ENCODE data around the gene SLC39A11.

The SLC39A11 gene

GRCh38 chr17:72660274-72661115 is 432.0 kb downstream of the SLC39A11 start:
- DNase-seq (ENCODE audit: extremely low read depth, insufficient read length) = no peak
- TF ChIP-seq CTCF (IDR thresholded peaks at IDR 0.05; ENCODE audit: insufficient read depth, low read length, poor library complexity, severe bottlenecking) = no peak
- Histone ChIP-seq H3K36me3 (ENCODE audit: control insufficient read depth, insufficient read depth, low read length) (no peaks in the 10 kb centered on the region; the same call in 1 of the 2 replicates), H3K27me3 (replicated peaks; ENCODE audit: control insufficient read depth, insufficient read depth, low read length) (no peaks in the 10 kb centered on the region), H3K4me3 (replicated peaks; ENCODE audit: low read depth, low read length) (no peak overlapping the region)

DNA sequence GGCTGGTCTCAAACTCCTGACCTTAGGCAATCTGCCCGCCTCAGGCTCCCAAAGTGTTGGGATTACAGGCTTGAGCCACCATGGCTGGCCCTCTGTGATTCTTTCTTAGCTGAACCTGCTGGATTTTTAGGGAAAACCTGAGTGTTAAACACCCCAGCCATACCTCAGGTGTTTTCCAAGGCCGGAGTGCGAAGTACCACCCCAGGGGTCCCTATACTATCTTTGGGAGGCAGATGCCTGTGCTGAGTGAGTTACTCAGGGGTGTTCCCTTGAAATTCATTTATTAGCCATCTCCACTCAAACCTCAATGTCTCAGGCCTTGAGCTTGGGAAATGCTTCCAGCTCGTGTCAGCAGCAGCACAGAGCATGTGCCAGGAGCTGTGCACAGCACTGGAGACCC is 432.7 kb downstream of the SLC39A11 start:
- no peak overlapping the region for H3K4me3 ChIP-seq (replicated peaks; ENCODE audit: low read depth, low read length)
- DNase-seq (ENCODE audit: extremely low read depth, insufficient read length) = no peak
- H3K27me3 ChIP-seq (replicated peaks; ENCODE audit: control insufficient read depth, insufficient read depth, low read length) = no peaks in the 10 kb centered on the region
- no peaks in the 10 kb centered on the region; the same call in 1 of the 2 replicates for H3K36me3 ChIP-seq (ENCODE audit: control insufficient read depth, insufficient read depth, low read length)
- TF ChIP-seq CTCF (IDR thresholded peaks at IDR 0.05; ENCODE audit: insufficient read depth, low read length, poor library complexity, severe bottlenecking) = no peak

GRCh38 chr17:72658675-72659074 is 433.8 kb downstream of the SLC39A11 start:
- no peak for TF ChIP-seq CTCF (IDR thresholded peaks at IDR 0.05; ENCODE audit: insufficient read depth, low read length, poor library complexity, severe bottlenecking)
- Histone ChIP-seq H3K4me3 (replicated peaks; ENCODE audit: low read depth, low read length) (no peak overlapping the region), H3K36me3 (ENCODE audit: control insufficient read depth, insufficient read depth, low read length) (no peaks in the 10 kb centered on the region; the same call in 1 of the 2 replicates), H3K27me3 (replicated peaks; ENCODE audit: control insufficient read depth, insufficient read depth, low read length) (no peaks in the 10 kb centered on the region)
- no peak for DNase-seq (ENCODE audit: extremely low read depth, insufficient read length)

- no peak for DNase-seq (ENCODE audit: extremely low read depth, insufficient read length)
- Histone ChIP-seq H3K4me3 (replicated peaks; ENCODE audit: low read depth, low read length) (no peak overlapping the region), H3K36me3 (ENCODE audit: control insufficient read depth, insufficient read depth, low read length) (no peaks in the 10 kb centered on the region; the same call in 1 of the 2 replicates), H3K27me3 (replicated peaks; ENCODE audit: control insufficient read depth, insufficient read depth, low read length) (no peaks in the 10 kb centered on the region)
- TF ChIP-seq CTCF (IDR thresholded peaks at IDR 0.05; ENCODE audit: insufficient read depth, low read length, poor library complexity, severe bottlenecking) = peak; percentile 17
These were observed 434.8 kb downstream of the SLC39A11 start for GRCh38 chr17:72657467-72658317.

- no peak overlapping the region for H3K4me3 ChIP-seq (replicated peaks; ENCODE audit: low read depth, low read length)
- DNase-seq (ENCODE audit: extremely low read depth, insufficient read length) = no peak
- TF ChIP-seq CTCF (IDR thresholded peaks at IDR 0.05; ENCODE audit: insufficient read depth, low read length, poor library complexity, severe bottlenecking) = no peak
- H3K36me3 ChIP-seq (ENCODE audit: control insufficient read depth, insufficient read depth, low read length) = no peaks in the 10 kb centered on the region
- no peaks in the 10 kb centered on the region for H3K27me3 ChIP-seq (replicated peaks; ENCODE audit: control insufficient read depth, insufficient read depth, low read length)
These were observed 436.2 kb downstream of the SLC39A11 start for GRCh38 chr17:72656130-72656763.
